ENCODE results near the gene SEC23A.

Gene SEC23A

DNA sequence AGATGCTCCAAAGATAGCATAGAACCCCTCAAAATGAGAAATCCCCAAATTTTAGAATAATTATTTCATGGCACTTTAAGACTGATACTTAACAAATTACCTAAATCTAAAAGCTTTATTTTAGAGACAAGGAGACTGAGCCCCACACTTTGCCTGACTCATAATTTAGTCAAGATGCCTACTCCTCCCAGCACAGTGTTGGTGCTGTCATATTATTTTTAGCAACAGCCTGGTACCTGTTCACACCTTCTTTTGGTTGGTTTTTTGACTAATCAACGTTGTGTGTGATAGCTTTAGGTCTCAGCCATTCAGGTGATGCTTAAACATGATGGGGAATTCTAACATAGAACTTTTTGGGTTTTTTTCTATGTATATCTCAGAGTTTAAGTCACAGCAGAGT lies 120.2 kb downstream of the SEC23A start:
- no peak for DNase-seq

DNA sequence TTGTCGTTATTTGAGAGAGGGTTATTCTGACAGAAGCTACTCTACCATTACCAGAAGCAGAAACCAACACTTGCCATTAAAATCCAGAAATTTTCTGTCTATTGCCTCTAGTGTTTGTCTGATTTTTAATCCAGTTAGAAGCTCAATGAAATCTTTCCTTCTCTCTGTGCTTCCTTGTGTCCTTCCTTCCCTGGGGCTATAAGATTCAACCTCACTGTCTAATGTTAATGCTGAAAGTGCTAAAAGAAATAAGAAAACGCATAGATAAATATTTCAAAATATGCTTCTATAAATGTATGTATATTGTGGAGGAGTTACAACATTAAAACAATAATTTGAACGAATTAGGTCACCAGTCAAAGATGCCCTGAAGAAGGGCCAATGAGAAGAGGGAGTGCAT lies 120.8 kb downstream of the SEC23A start:
- DNase-seq = no peak

All from CD4-positive, alpha-beta T cell treated with Interleukin-15 for 1 hour (primary cell).